Measurements from ENCODE around the gene TTC39C.
A peak's percentile ranks its signal among the peaks of the same experiment; 100 is the strongest.
"Not testable (repeated sequence)": the region's sequence is repeated elsewhere in the genome, so short reads cannot be mapped to it uniquely, and the experiment has no call there.

The TTC39C gene

DNA sequence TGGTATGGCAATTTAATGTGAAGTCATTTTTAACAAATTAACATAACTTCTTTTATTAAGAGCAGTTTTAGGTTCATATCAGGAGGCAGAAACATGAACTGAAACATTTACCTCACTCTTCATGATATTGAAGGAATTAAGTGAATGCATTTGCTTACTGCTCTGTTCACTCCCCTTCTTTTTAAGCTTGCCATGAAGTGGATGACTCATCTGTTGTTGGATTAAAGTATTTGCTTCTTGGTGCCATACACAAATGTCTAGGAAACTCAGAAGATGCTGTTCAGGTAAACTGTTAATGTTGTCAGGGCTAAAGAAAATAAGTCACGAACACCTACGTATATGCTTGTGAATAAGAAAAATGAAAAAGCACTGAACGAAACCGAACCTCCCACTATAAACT lies 114.1 kb downstream of the TTC39C start:
- DNase-seq (ENCODE audit: low read depth in 2 of 2), result no peak

GRCh38 chr18:24130494-24130893 lies 115.9 kb downstream of the TTC39C start:
- no peak for DNase-seq (ENCODE audit: low read depth in 2 of 2)

DNA sequence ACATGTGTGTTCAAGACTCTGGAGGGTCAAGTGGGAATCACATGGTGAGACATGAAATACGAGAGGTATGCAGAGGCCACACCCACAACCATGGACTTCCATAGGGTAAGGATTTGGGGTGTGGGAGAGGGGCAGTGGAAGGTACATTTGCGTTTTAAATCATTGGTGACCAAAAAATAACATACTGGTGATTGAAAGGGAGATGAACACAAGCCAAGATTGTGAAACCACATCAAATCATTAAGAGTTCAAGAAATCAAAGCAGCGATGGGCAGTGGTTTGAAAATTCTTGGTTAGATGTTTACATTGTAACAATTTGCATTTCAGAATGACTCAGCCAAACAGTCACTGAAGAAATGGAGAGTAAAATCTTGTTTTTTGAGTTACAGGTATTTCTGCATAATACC lies 122.4 kb downstream of the TTC39C start:
- no peak for DNase-seq (ENCODE audit: low read depth in 2 of 2)

- DNase-seq (ENCODE audit: low read depth in 2 of 2), result no peak
Observed at GRCh38 chr18:24138409-24138788, 123.8 kb downstream of the TTC39C start.

GRCh38 chr18:24138789-24139616 lies 124.4 kb downstream of the TTC39C start, which contains the start of gene CABYR:
Gene CABYR (plus strand): TSS chr18:24139062. CDS start chr18:24143115, 4,053 bp downstream.
- peak; percentile 48 to 57 for DNase-seq (ENCODE audit: low read depth in 2 of 2)

DNA sequence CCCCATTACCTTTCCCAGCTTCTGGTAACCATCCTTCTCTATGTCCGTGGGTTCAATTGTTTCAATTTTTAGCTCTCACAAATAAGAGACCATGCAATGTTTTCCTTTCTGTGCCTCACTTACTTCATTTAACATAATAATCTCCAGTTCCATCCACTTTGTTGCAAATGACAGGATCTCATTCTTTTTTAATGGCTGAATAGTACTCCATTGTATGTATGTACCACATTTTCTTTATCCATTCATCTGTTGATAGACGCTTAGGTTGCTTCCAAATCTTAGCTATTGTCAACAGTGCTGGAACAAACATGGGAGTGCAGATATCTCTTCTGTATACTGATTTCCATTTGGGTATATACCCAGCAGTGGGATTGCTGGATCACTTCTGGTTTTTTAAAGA lies 126.1 kb downstream of the TTC39C start:
- DNase-seq (ENCODE audit: low read depth in 2 of 2), result no peak

DNA sequence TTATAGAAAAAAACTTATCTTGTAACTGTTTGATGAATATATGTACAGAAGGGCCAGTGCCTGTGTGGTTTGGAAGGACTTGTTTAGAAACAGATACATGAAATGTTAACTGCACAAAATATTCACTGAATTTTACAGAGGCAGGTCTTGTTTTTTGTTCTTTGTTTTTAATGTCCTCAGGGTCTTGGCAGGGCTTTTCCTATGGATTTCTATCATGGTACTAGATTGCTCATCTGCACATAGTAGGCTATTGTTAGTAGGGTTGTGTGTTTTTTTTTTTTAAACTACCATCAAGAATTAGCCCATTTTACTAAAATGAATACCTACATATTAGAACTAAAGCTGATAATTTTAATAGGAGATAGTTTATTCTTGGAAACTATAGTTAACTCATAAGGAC lies 127.8 kb downstream of the TTC39C start:
- no peak for DNase-seq (ENCODE audit: low read depth in 2 of 2)

DNA sequence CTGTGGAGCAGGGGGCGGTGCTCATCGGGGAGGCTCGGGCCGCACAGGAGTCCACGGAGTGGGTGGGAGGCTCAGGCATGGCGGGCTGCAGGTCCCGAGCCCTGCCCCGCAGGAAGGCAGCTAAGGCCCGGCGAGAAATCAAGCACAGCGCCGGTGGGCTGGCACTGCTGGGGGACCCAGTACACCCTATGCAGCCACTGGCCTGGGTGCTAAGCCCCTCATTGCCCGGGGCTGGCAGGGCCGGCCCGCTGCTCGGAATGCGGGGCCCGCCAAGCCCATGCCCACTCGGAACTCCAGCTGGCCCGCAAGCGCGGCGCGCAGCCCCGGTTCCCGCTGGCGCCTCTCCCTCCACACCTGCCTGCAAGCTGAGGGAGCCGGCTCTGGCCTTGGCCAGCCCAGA lies 135.0 kb downstream of the TTC39C start:
- DNase-seq (ENCODE audit: low read depth in 2 of 2), result not testable (repeated sequence)

DNA sequence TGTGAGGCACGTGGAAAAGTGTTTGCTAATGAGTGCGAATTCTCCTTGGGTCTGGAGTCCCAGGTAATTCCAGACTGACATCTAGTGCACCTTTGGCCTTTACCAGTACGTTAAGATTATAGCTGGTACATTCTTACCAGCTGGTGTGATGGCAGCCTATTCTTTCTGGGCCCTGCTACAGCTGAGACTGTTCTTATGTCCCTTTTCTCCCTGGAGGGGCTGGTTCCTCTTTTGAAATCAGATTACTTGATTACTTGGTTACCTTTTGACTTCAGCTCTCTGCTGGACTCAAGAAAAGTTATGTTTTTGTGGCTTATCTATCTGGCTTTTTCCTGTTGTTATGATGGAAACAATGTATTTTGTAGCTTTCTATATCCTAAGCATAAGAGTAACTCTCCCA lies 138.8 kb downstream of the TTC39C start:
- DNase-seq (ENCODE audit: low read depth in 2 of 2), result no peak

- DNase-seq (ENCODE audit: low read depth in 2 of 2), result no peak
Observed at GRCh38 chr18:24157855-24158254, 143.3 kb downstream of the TTC39C start.

GRCh38 chr18:24160086-24160485 lies 145.5 kb downstream of the TTC39C start:
- no peak for DNase-seq (ENCODE audit: low read depth in 2 of 2)

GRCh38 chr18:24161304-24161703 lies 146.8 kb downstream of the TTC39C start:
- DNase-seq (ENCODE audit: low read depth in 2 of 2), result no peak

DNA sequence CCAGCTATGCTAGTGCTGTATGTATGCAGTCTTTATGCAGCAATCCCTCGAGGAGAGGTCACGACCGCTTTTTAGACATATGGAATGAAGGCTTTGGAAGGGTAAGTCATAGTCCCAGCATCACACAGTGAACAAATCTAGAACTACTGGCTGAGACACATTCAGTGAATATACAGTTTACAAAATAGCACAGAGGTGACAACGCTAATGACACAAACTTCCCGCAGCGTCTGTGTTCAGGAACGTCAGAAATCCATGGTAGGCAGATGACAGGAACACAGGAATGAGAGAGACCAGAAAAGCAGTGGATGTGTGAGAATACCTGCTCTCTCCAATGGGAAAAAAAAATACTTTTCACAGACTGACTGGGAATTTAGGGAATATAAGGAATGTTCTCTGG lies 153.9 kb downstream of the TTC39C start:
- no peak for DNase-seq (ENCODE audit: low read depth in 2 of 2)

GRCh38 chr18:24170360-24170759 lies 155.8 kb downstream of the TTC39C start:
- no peak for DNase-seq (ENCODE audit: low read depth in 2 of 2)

DNA sequence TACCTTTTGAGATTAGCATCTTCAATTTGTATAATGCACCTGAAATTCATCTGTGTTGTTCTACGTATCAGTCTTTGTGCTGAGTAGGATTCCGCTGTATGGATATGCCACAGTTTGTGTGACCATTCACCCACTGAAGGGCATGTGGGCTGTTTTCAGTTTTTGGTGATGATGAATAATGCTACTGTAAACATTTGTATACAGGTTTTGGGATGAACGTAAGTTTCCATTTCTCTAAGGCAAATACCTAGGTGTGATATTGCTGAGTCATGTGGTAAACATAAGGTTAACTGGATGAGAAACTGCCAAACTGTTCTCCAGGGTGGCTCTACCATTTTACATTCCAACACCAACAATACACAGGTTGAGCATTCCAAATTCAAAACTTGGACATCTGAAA lies 159.4 kb downstream of the TTC39C start:
- no peak for DNase-seq (ENCODE audit: low read depth in 2 of 2)

GRCh38 chr18:24176727-24177416 lies 162.3 kb downstream of the TTC39C start:
- DNase-seq (ENCODE audit: low read depth in 2 of 2), result peak; percentile 17 to 29

DNA sequence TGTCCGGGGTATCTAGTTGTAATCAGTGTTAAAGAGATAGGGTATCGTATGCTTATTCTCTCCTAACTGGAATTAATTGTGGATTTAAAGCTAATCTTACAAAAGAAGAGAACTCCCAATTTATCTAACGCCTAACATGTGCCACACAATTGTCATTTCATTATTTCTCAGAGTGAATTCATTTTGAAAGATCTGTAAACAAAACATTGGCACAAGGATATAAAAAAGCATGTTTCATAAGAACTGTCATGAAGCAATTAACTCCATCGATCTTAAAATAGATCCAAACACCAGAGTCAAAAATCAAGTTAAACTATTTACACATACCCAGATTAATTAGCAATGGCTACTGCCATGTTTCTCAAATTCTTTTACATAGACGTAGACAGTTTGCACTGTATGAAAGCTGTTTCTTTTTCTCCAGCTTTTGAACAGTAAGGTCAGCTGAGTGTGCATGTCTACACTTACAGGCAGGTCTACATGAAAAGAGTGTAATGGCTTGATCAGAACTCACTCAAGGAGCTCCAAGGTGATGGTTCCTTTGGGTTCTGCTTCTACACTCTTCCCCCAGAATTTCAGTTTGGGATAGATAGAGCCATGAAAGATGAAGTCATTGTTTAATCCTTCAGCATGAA lies 163.1 kb downstream of the TTC39C start:
- DNase-seq (ENCODE audit: low read depth in 2 of 2), result no peak

GRCh38 chr18:24180048-24180447 lies 165.5 kb downstream of the TTC39C start:
- no peak for DNase-seq (ENCODE audit: low read depth in 2 of 2)

DNA sequence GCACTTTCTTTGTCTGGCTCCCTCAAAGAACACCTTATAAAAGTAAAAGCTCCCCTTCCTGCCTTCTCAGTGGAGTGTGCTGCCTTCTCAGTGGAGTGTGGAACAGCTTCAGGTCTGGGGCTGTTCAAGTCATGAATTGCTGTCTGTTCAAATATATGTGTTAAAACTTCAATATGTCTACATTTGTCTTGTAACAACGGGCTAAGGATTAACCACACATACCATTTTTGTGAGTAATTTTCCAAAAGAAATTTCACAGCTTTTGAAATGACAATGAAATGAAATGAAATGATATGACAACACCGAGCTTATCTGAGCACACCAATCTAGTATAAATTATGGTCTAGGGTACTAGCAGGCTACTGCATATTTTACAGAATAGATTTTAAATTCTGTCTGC lies 167.3 kb downstream of the TTC39C start:
- DNase-seq (ENCODE audit: low read depth in 2 of 2), result no peak
